ENCODE data around the gene MRPL18.

- TF ChIP-seq CTCF (IDR thresholded peaks at IDR 0.05; ENCODE audit: extremely low read depth in 1 of 2, insufficient read depth in 1 of 2, low read depth in 1 of 2, low read length in 2 of 2) (no peak), POLR2A (IDR thresholded peaks at IDR 0.05; ENCODE audit: low read depth, low read length) (no peak), EZH2 (IDR thresholded peaks at IDR 0.05; ENCODE audit: borderline replicate concordance, low read depth, low read length, severe bottlenecking) (no peak)
Measured at GRCh38 chr6:159819932-159820640, 29.8 kb downstream of the MRPL18 start.

Measured in endothelial cell of umbilical vein (primary cell).